Mucosa of descending colon (tissue), 3 donors: ENCODE results near the gene RNF40. TPM values are rescaled to one million over a fixed set of nuclear protein-coding genes. Genes with fewer than 3 reads are reported as not detected.
A peak's percentile ranks its signal among the peaks of the same experiment; 100 is the strongest.

Experiments
- ATAC-seq: fragments of 200-7000 bp; cut with Tn5 transposase; one replicate; pipeline ENCODE4 v1.9.1; 2020; ENCODE audit warnings: mild to moderate bottlenecking, moderate library complexity
- DNase-seq, 3 donors: peaks; one replicate each; pipeline ENCODE4 v3.0.0-alpha.2; 2020
- H3K36me3 ChIP-seq: fragments of 200-600 bp; one replicate; pipeline ENCODE4 v1.8.0; 2021; ENCODE audit warnings: low read depth, mild to moderate bottlenecking
- H3K4me1 ChIP-seq: fragments of 200-600 bp; one replicate; pipeline ENCODE4 v1.8.0; 2021; ENCODE audit warnings: low read depth, mild to moderate bottlenecking
- H3K4me3 ChIP-seq: fragments of 200-600 bp; one replicate; pipeline ENCODE4 v1.8.0; 2021; ENCODE audit warnings: mild to moderate bottlenecking
- H3K9me3 ChIP-seq: fragments of 200-600 bp; one replicate; pipeline ENCODE4 v1.8.0; 2021; ENCODE audit warnings: mild to moderate bottlenecking
- intact Hi-C, 2 donors: fragments of 100-400 bp; cut with DNase I in 1 of 2; cut with micrococcal nuclease in 1 of 2; formaldehyde crosslinking; loops; one replicate each; pipeline versions ENCODE4 v1.11.0 to v1.11.1; 2022; cut with DNase I, micrococcal nuclease
- total RNA-seq, 3 donors: library from RNA; stranded (reverse); fragmentation: NEBNext Ultra II Directional in 2 of 3; extraction: Animal tissue kit (Norgen Biotek cat#: 25700) in 2 of 3; gene quantifications; one replicate each; pipeline versions ENCODE4 v1.2.1 to v1.2.4, GENCODE V29; 2021 to 2023
- TF ChIP-seq, protein P1 (sequence below): fragments of 200-600 bp; IDR thresholded peaks from one replicate; pipeline ENCODE4 v1.8.0; 2022; ENCODE audit warnings: antibody characterized with exemption, mild to moderate bottlenecking
- donor health status: DM: no; HTN: no; CAD: no; lungs with moderate emphysema.
- donor health status: DM: no; HTN: no; CAD: no.
- donor health status: DM: no; HTN: yes; CAD: no.

RNF40 gene
- total RNA-seq, 3 donors from 2014 or later, result 87.6 to 110 (median 96.3) TPM

DNA sequence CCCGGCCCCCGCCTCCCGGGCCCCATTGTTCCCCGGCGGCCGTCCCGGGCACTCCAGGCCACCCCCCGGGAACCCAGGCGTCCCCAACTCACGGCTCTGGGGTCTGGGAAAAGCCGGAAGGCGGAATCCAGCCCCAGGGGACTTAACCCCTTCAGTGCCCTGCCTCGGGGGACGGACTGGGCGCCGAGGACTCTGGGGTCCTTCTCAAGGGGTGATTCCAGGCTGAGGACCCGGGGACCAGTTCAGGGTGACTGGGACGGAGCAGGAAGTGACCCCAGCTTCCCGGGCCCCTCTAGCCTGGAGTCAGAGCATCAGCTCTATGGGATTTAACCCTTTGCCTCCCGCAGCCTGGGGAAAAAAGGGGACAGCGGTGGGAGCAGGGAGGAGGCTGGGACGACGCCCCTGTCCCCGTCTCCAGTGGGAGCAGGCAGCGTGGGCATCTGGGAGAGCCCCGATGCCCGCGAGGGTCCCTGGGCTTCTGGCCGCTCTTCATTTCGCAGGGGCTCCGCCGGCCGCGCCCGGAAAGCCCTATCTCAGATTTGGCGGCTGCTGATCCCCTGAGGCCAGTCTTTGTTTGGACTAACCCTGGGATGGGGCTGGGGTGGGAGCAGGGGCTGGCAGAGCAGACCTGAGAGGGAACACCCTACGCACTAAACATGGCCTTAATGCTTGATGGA is 25.0 kb downstream of the RNF40 start, which contains the start of gene ZNF629:
Gene ZNF629, minus strand, starts transcription at position 270 of the 677 bp plus-strand sequence. CDS start 2,723 bp downstream, outside the sequence.
- no peaks in the 10 kb centered on the region for H3K36me3 ChIP-seq
- peak; percentile 73 to 80 (median 78) for DNase-seq
- TF ChIP-seq, protein P1, sequence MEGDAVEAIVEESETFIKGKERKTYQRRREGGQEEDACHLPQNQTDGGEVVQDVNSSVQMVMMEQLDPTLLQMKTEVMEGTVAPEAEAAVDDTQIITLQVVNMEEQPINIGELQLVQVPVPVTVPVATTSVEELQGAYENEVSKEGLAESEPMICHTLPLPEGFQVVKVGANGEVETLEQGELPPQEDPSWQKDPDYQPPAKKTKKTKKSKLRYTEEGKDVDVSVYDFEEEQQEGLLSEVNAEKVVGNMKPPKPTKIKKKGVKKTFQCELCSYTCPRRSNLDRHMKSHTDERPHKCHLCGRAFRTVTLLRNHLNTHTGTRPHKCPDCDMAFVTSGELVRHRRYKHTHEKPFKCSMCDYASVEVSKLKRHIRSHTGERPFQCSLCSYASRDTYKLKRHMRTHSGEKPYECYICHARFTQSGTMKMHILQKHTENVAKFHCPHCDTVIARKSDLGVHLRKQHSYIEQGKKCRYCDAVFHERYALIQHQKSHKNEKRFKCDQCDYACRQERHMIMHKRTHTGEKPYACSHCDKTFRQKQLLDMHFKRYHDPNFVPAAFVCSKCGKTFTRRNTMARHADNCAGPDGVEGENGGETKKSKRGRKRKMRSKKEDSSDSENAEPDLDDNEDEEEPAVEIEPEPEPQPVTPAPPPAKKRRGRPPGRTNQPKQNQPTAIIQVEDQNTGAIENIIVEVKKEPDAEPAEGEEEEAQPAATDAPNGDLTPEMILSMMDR, result no peak
- H3K9me3 ChIP-seq, result no peaks in the 10 kb centered on the region
- ATAC-seq, result peak; percentile 84
- intact Hi-C loops, result no loop called here
- H3K4me1 ChIP-seq, result peaks cover 10% of the 10 kb centered on the region
- peak within 1 kb of the TSS; percentile 74 for H3K4me3 ChIP-seq

DNA sequence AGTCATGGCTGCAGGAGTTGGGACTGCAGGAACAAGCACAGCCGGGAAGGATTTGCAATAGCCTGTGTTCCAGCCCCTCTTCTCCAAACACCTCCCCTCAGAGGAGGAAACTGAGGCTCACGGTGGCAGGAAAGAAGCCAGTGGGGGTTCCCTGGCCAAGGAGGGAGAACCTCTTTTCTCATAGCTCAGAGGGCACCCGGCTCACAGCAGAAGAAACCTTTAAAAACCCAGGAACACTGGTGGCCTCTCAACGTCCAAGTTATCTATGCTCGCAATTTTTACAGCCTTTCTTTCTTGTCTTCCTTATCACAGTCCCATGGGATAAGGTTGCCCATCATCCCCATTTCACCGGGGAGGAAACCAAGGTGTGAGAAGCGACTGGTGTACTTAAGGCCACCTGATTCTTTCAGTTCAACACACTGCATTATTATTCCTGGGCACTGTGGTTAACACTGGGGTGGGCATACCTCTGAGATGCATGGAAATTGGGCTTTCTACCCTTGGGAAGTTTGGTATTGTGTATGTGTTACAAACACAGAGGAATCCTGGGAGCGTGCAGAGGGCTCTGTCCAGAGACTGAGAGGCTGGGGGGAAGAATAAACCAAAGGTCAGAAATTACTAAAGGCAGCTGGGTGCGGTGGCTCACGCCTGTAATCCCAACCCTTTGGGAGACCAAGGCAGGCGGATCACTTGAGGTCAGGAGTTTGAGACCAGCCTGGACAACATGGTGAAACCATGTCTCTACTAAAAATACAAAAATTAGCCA is 25.7 kb downstream of the RNF40 start:
- Histone ChIP-seq H3K9me3 (no peaks in the 10 kb centered on the region), H3K36me3 (no peaks in the 10 kb centered on the region), H3K4me1 (peaks cover 10% of the 10 kb centered on the region), H3K4me3 (peak overlapping the region; percentile 74)
- DNase-seq (no peak), ATAC-seq (peak; percentile 35)
- intact Hi-C loops, result no loop called here
- TF ChIP-seq, protein P1, result no peak

DNA sequence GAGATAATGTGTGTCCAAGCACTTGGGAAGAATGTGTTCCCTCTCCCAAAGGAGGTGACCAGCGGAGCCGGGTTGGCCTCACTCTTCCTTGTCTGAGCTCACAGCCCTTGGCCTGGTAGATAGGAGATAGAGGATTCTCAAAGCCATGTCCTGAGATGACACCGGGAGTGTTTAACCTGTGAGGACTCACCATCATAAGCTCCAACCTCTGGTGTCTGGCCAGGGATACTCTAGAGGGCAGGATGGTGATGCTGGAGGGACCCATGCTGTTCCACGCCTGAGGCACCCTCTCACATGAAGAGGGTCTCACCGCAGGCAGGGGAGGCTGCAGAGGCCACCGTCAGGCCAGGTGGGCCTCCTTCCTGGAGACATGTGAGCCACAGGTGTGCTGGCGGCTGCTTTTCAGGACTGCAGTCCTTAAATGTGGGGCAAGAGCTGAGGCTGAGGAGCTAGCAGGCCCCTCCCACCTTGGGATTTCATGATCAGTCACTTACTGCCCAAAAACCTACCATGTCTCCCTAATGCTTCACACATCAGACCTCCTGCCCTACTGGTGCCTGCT is 31.5 kb downstream of the RNF40 start:
- H3K4me3 ChIP-seq, result no peak overlapping the region
- no peaks in the 10 kb centered on the region for H3K9me3 ChIP-seq
- ATAC-seq, result no peak
- H3K4me1 ChIP-seq, result no peaks in the 10 kb centered on the region
- TF ChIP-seq, protein P1, result no peak
- no peaks in the 10 kb centered on the region for H3K36me3 ChIP-seq
- intact Hi-C loops, result no loop called here
- DNase-seq, result no peak

DNA sequence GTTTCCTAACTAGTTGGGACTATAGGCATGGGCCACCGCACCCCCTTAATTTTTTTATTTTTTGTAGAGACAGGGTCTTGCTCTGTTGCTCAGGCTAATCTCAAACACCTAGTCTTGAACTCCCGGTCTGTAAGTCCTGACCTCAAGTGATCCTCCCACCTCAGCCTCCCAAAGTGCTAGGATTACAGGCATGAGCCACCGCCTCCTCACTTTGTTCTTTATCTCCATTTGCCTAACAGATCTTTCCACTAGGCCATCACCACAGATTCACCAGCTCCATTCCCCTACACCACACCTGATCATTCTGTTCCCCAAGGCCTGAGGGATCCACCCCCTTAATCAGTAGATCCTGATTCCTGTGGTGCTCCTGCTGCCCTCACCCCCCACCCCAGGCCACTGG is 32.5 kb downstream of the RNF40 start:
- no peak overlapping the region for H3K4me3 ChIP-seq
- ATAC-seq, result no peak
- DNase-seq, result no peak
- no peaks in the 10 kb centered on the region for H3K9me3 ChIP-seq
- intact Hi-C loops, result no loop called here
- no peaks in the 10 kb centered on the region for H3K36me3 ChIP-seq
- H3K4me1 ChIP-seq, result no peaks in the 10 kb centered on the region
- TF ChIP-seq, protein P1, result no peak

DNA sequence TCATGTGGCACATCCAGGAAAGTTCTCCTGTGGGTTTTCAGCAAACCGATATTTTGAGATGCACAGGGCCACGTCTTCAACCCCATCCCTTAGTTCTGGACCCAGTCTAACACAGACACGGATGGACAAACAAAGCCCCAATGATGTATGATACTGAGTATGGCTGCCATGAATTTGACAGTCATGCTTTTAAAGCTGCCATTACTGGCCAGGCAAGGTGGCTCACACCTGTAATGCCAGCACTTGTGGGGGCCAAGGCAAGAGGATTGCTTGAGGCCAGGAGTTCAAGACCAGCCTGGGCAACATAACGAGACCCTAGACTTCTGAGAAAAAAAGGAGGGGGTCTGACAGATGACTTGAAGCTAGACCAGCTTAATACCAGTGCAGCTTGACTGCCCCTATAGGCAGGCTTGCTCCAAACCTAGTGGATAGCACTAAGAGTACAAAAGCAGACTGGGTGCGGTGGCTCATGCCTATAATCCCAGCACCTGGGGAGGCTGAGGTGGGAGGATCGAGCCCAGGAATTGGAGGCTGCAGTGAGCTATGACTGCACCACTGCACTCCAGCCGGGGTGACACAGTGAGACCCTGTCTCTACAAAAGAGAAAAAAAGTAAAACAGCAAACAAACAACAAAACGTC is 35.7 kb downstream of the RNF40 start:
- no peak overlapping the region for H3K4me3 ChIP-seq
- peak; percentile 35 for ATAC-seq
- intact Hi-C loops, result no loop called here

More for the DNA sequence above, 35.7 kb downstream of the RNF40 start:
- Histone ChIP-seq H3K36me3 (no peaks in the 10 kb centered on the region), H3K9me3 (no peaks in the 10 kb centered on the region), H3K4me1 (no peaks in the 10 kb centered on the region)
- TF ChIP-seq, protein P1, result no peak
- DNase-seq, result no peak
